Measurements from ENCODE around the gene ARSK. TPM values are rescaled to one million over a fixed set of nuclear protein-coding genes. Genes with fewer than 3 reads are reported as not detected.

The ARSK gene
- total and polyA plus RNA-seq, 2 experiments from 2014 or later, result 23.2 to 40.8 TPM

DNA sequence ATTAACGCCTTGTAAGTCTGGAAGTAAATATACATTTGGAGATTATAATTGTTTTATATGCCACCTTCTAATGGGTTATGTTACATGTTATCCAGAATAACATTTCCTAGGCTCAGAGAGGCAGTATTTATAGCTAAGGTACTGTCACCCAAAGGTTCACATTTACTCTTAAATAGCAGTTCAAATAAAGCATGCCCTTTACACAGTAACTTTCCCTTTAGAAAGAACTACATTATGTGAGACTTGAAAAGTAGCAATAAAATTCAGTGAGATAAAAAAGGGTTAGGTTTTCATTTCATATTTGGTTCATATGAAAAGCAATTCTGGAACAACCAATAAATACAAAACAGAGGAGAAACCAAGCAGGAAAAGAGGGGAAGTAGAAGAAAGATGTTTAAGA is 35.2 kb upstream of the ARSK start:
- peaks cover 7% of the 10 kb centered on the region; the same call in 1 of the 2 replicates for H3K36me3 ChIP-seq (ENCODE audit: insufficient read depth)
- no peaks in the 10 kb centered on the region for H3K27me3 Mint-ChIP-seq (ENCODE audit: insufficient read depth, low read depth, poor library complexity)
- H3K9me3 Mint-ChIP-seq, result no peaks in the 10 kb centered on the region
- no peak overlapping the region for H3K4me3 Mint-ChIP-seq
- H3F3A ChIP-seq (replicated peaks; ENCODE audit: low read depth), result no peaks in the 10 kb centered on the region
- TF ChIP-seq EZH2 (IDR thresholded peaks at IDR 0.05; ENCODE audit: low read depth, unreplicated experiment) (no peak), JUNB (IDR thresholded peaks at IDR 0.05; ENCODE audit: unreplicated experiment) (no peak), POLR2AphosphoS5 (IDR thresholded peaks at IDR 0.05; ENCODE audit: low read depth) (no peak), ZNF331 (CRISPR knock-in tag; IDR thresholded peaks at IDR 0.05; ENCODE audit: low read depth) (no peak), CREB1 (CRISPR knock-in tag; IDR thresholded peaks at IDR 0.05; ENCODE audit: low read depth) (no peak), NANOG (IDR thresholded peaks at IDR 0.05; ENCODE audit: borderline replicate concordance) (no peak)
- TF ChIP-seq, protein P1, sequence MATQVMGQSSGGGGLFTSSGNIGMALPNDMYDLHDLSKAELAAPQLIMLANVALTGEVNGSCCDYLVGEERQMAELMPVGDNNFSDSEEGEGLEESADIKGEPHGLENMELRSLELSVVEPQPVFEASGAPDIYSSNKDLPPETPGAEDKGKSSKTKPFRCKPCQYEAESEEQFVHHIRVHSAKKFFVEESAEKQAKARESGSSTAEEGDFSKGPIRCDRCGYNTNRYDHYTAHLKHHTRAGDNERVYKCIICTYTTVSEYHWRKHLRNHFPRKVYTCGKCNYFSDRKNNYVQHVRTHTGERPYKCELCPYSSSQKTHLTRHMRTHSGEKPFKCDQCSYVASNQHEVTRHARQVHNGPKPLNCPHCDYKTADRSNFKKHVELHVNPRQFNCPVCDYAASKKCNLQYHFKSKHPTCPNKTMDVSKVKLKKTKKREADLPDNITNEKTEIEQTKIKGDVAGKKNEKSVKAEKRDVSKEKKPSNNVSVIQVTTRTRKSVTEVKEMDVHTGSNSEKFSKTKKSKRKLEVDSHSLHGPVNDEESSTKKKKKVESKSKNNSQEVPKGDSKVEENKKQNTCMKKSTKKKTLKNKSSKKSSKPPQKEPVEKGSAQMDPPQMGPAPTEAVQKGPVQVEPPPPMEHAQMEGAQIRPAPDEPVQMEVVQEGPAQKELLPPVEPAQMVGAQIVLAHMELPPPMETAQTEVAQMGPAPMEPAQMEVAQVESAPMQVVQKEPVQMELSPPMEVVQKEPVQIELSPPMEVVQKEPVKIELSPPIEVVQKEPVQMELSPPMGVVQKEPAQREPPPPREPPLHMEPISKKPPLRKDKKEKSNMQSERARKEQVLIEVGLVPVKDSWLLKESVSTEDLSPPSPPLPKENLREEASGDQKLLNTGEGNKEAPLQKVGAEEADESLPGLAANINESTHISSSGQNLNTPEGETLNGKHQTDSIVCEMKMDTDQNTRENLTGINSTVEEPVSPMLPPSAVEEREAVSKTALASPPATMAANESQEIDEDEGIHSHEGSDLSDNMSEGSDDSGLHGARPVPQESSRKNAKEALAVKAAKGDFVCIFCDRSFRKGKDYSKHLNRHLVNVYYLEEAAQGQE (IDR thresholded peaks at IDR 0.05; ENCODE audit: unreplicated experiment), result no peak
- TF ChIP-seq, protein P2, sequence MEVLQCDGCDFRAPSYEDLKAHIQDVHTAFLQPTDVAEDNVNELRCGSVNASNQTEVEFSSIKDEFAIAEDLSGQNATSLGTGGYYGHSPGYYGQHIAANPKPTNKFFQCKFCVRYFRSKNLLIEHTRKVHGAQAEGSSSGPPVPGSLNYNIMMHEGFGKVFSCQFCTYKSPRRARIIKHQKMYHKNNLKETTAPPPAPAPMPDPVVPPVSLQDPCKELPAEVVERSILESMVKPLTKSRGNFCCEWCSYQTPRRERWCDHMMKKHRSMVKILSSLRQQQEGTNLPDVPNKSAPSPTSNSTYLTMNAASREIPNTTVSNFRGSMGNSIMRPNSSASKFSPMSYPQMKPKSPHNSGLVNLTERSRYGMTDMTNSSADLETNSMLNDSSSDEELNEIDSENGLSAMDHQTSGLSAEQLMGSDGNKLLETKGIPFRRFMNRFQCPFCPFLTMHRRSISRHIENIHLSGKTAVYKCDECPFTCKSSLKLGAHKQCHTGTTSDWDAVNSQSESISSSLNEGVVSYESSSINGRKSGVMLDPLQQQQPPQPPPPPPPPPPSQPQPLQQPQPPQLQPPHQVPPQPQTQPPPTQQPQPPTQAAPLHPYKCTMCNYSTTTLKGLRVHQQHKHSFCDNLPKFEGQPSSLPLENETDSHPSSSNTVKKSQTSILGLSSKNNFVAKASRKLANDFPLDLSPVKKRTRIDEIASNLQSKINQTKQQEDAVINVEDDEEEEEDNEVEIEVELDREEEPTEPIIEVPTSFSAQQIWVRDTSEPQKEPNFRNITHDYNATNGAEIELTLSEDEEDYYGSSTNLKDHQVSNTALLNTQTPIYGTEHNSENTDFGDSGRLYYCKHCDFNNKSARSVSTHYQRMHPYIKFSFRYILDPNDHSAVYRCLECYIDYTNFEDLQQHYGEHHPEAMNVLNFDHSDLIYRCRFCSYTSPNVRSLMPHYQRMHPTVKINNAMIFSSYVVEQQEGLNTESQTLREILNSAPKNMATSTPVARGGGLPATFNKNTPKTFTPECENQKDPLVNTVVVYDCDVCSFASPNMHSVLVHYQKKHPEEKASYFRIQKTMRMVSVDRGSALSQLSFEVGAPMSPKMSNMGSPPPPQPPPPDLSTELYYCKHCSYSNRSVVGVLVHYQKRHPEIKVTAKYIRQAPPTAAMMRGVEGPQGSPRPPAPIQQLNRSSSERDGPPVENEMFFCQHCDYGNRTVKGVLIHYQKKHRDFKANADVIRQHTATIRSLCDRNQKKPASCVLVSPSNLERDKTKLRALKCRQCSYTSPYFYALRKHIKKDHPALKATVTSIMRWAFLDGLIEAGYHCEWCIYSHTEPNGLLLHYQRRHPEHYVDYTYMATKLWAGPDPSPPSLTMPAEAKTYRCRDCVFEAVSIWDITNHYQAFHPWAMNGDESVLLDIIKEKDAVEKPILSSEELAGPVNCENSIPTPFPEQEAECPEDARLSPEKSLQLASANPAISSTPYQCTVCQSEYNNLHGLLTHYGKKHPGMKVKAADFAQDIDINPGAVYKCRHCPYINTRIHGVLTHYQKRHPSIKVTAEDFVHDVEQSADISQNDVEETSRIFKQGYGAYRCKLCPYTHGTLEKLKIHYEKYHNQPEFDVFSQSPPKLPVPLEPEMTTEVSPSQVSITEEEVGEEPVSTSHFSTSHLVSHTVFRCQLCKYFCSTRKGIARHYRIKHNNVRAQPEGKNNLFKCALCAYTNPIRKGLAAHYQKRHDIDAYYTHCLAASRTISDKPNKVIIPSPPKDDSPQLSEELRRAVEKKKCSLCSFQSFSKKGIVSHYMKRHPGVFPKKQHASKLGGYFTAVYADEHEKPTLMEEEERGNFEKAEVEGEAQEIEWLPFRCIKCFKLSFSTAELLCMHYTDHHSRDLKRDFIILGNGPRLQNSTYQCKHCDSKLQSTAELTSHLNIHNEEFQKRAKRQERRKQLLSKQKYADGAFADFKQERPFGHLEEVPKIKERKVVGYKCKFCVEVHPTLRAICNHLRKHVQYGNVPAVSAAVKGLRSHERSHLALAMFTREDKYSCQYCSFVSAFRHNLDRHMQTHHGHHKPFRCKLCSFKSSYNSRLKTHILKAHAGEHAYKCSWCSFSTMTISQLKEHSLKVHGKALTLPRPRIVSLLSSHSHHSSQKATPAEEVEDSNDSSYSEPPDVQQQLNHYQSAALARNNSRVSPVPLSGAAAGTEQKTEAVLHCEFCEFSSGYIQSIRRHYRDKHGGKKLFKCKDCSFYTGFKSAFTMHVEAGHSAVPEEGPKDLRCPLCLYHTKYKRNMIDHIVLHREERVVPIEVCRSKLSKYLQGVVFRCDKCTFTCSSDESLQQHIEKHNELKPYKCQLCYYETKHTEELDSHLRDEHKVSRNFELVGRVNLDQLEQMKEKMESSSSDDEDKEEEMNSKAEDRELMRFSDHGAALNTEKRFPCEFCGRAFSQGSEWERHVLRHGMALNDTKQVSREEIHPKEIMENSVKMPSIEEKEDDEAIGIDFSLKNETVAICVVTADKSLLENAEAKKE (CRISPR knock-in tag; IDR thresholded peaks at IDR 0.05), result no peak
- H3K27ac ChIP-seq (ENCODE audit: low read depth), result no peak overlapping the region
- H3K79me2 ChIP-seq (replicated peaks; ENCODE audit: insufficient read depth), result no peaks in the 10 kb centered on the region
- peaks cover 28% of the 10 kb centered on the region for H3K36me3 Mint-ChIP-seq (ENCODE audit: low read depth)
- no peak overlapping the region for H3K4me3 ChIP-seq
- no peaks in the 10 kb centered on the region for H3K27me3 ChIP-seq (ENCODE audit: insufficient read depth)
- H3K27ac Mint-ChIP-seq, result no peak overlapping the region
- H3K4me2 ChIP-seq, result no peak overlapping the region
- ATAC-seq (no peak), DNase-seq (ENCODE audit: low spot score) (no peak)
- no peaks in the 10 kb centered on the region; the same call in 1 of the 2 replicates for H4K20me1 ChIP-seq (replicated peaks; ENCODE audit: insufficient read depth)
- no peaks in the 10 kb centered on the region for H3K4me1 Mint-ChIP-seq
- H3K9me2 ChIP-seq (ENCODE audit: insufficient read depth), result no peaks in the 10 kb centered on the region
- H3K4me1 ChIP-seq (ENCODE audit: insufficient read depth), result no peaks in the 10 kb centered on the region
- no peak overlapping the region for H2AFZ ChIP-seq

Data from GM23338 (cell line).